HG03565 (cell line): ENCODE results near the gene CDY1.
"Not testable (repeated sequence)": the region's sequence is repeated elsewhere in the genome, so short reads cannot be mapped to it uniquely, and the experiment has no call there.

ENCODE experiments used
- ATAC-seq: cut with Tn5 transposase; IDR thresholded peaks from one replicate; pipeline ENCODE4 v1.9.1; 2021; ENCODE audit warnings: mild to moderate bottlenecking, moderate library complexity; ENCODE audit not compliant: unreplicated experiment

CDY1 gene

GRCh38 chrY:25621817-25622216 is at the start of gene CDY1:
CDY1 (plus strand) TSS chrY:25622117; CDS start chrY:25622443, 326 bp downstream.
- ATAC-seq = not testable (repeated sequence)

- ATAC-seq = not testable (repeated sequence)
Measured at GRCh38 chrY:25593336-25593735, 28.6 kb upstream of the CDY1 start.

GRCh38 chrY:25620209-25620608 is 1.7 kb upstream of the CDY1 start:
- not testable (repeated sequence) for ATAC-seq

- ATAC-seq = not testable (repeated sequence)
Measured at GRCh38 chrY:25626524-25626923, 4.6 kb downstream of the CDY1 start.

- not testable (repeated sequence) for ATAC-seq
Measured at GRCh38 chrY:25630383-25631112, 8.6 kb downstream of the CDY1 start.

- not testable (repeated sequence) for ATAC-seq
Measured at GRCh38 chrY:25639852-25640251, 17.9 kb downstream of the CDY1 start.

GRCh38 chrY:25643024-25643915 is 21.4 kb downstream of the CDY1 start:
- ATAC-seq = not testable (repeated sequence)
